Measurements from ENCODE around the gene C1orf232. TPM values are rescaled to one million over a fixed set of nuclear protein-coding genes. Genes with fewer than 3 reads are reported as not detected.

C1orf232 gene
- total and polyA plus RNA-seq, 2 donors (not counting 3 experiments of a cell fraction or from before 2014, with no cell fraction given): not detected

- CTCF ChIA-PET: interaction anchor here (0.6 to 7.7 kb wide), 4 partner anchors 14 to 239 kb away, joined by 3 to 47 read pairs (median 20); no protein-coding TSS in a partner anchor
- Histone ChIP-seq H3K9me1 (replicated peaks; ENCODE audit: control insufficient read depth, extremely low read depth, insufficient read depth, low read length) (peaks cover 2% of the 10 kb centered on the region), H3K79me2 (ENCODE audit: control insufficient read depth, insufficient read depth, low read length) (no peaks in the 10 kb centered on the region), H3K9ac (replicated peaks; ENCODE audit: extremely low read depth, insufficient read depth, low read length) (no peak overlapping the region), H3K27ac (ENCODE audit: insufficient read depth, low read depth, low read length) (no peak overlapping the region), H3K9me3 (replicated peaks; ENCODE audit: control insufficient read depth, insufficient read depth, low read length) (no peaks in the 10 kb centered on the region), H4K20me1 (replicated peaks; ENCODE audit: control insufficient read depth, extremely low read depth, insufficient read depth, low read length) (no peaks in the 10 kb centered on the region), H3K4me3 (replicated peaks in 1 of 3; ENCODE audit: insufficient read depth in 1 of 3, low read depth in 1 of 3, low read length in 3 of 3) (no peak overlapping the region), H3K27me3 (ENCODE audit: control insufficient read depth in 2 of 2, insufficient read depth in 2 of 2, low read length in 2 of 2) (no peaks in the 10 kb centered on the region), H3K36me3 (ENCODE audit: control insufficient read depth in 2 of 2, extremely low read depth in 1 of 2, insufficient read depth in 2 of 2, low read length in 2 of 2) (peaks cover 0 to 2% of the 10 kb centered on the region in 2 experiments), H3K4me1 (ENCODE audit: control insufficient read depth, extremely low read depth, insufficient read depth, low read length) (peaks cover 16% of the 10 kb centered on the region), H3K4me2 (ENCODE audit: insufficient read depth, low read length) (no peak overlapping the region), H2AFZ (ENCODE audit: low read depth, low read length) (no peak overlapping the region)
- POLR2A ChIA-PET: no interaction called here
- intact Hi-C loops (cut with micrococcal nuclease) (no loop called here), dilution Hi-C loops (cut with MboI; ENCODE audit: extremely low pct_ligation_motif_present, low sequenced_read_pairs) (no loop called here)
- DNase-seq (ENCODE audit: low read depth, low spot score): no peak
- FAIRE-seq: no peak
- TF ChIP-seq MYC (IDR thresholded peaks at IDR 0.05; ENCODE audit: low read depth, low read length) (no peak), POLR2AphosphoS5 (IDR thresholded peaks at IDR 0.05; ENCODE audit: insufficient read depth, low read depth, low read length) (no peak), GATA2 (IDR thresholded peaks at IDR 0.05; ENCODE audit: insufficient read depth, insufficient read length, low read depth, low read length) (no peak), JUN (IDR thresholded peaks at IDR 0.05; ENCODE audit: borderline replicate concordance, insufficient read depth, insufficient read length, low read depth) (no peak), EZH2 (IDR thresholded peaks at IDR 0.05; ENCODE audit: borderline replicate concordance, low read depth, low read length, severe bottlenecking) (no peak), POLR2A (IDR thresholded peaks at IDR 0.05; ENCODE audit: low read depth, low read length) (no peak), FOS (IDR thresholded peaks at IDR 0.05; ENCODE audit: borderline replicate concordance, insufficient read depth, low read length) (no peak), CTCF (IDR thresholded peaks at IDR 0.05; ENCODE audit: extremely low read depth in 1 of 2, insufficient read depth in 1 of 2, low read depth in 1 of 2, low read length in 2 of 2) (no peak)
- TF ChIP-seq, protein P1, sequence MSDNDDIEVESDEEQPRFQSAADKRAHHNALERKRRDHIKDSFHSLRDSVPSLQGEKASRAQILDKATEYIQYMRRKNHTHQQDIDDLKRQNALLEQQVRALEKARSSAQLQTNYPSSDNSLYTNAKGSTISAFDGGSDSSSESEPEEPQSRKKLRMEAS (IDR thresholded peaks at IDR 0.05; ENCODE audit: insufficient read depth, insufficient read length): no peak
- no TSS peak for BruUV-seq (replicated peaks)
Measured at GRCh38 chr1:26124418-26125331, 44.1 kb downstream of the C1orf232 start.
